Erythroblast (primary cell): Measurements from ENCODE around the gene GJA3.

Experiments used
- GATA1 ChIP-seq: IDR thresholded peaks from 2 replicates; pipeline ENCODE4 v1.6.1; 2011; ENCODE audit warnings: low read depth, mild to moderate bottlenecking, control low read depth, low read length, moderate library complexity
- POLR2A ChIP-seq: IDR thresholded peaks from 2 replicates; pipeline ENCODE4 v1.6.1; 2011; ENCODE audit warnings: mild to moderate bottlenecking, low read length

DNA sequence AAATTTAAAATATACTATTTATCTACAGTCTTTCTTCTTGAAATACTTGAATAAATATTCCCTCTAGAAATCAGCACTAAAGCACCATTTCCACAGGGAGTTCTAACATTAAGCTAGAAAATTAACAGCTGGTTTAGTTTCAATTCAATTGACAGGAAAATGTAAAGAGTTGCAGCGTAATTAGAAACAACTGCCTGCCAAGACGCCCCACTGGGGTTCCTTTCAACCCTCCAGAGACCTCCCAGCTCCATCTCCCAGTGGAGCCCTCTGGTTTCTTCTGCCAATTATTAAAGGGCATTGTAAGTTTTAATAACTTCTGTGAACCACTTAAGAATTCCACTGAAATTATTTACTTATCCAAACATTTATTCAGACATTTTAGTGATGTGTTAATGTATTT, 4.2 kb downstream of the GJA3 start:
- TF ChIP-seq POLR2A: no peak
- no peak for TF ChIP-seq GATA1
